Epithelial cell of prostate (primary cell): ENCODE measurements around the gene GALNT17.

Source experiments
- DNase-seq: peaks from one replicate; pipeline ENCODE4 v3.0.0-alpha.2; 2011; ENCODE audit warnings: low read depth, low spot score
- H3K27ac ChIP-seq: fragments of 450-650 bp; 2 replicates; pipeline ENCODE4 v1.5.1; 2017; ENCODE audit warnings: mild to moderate bottlenecking

Gene GALNT17

DNA sequence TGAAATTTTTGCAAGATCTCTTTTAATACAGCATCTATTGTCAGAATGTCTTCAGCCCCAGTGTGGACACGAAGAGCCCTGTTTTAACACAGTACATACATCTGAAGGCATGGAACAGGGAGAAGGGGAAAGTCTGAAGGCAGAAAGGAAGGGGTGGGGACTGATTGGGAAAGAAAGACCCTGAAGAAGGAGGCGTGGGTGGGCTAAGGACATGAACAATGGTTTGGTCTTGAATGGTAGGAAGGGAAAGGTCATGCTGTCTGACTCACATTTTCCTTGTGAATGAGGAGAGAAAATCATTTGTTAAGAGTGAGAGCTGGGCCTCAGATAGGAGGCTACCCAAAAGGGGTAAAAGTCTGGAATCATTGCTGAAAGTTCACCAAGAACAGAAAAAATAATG is 297.1 kb downstream of the GALNT17 start:
- DNase-seq: no peak
- no peak overlapping the region for H3K27ac ChIP-seq

- DNase-seq: no peak
- no peak overlapping the region for H3K27ac ChIP-seq
Observed at GRCh38 chr7:71430246-71430645, 298.3 kb downstream of the GALNT17 start.

DNA sequence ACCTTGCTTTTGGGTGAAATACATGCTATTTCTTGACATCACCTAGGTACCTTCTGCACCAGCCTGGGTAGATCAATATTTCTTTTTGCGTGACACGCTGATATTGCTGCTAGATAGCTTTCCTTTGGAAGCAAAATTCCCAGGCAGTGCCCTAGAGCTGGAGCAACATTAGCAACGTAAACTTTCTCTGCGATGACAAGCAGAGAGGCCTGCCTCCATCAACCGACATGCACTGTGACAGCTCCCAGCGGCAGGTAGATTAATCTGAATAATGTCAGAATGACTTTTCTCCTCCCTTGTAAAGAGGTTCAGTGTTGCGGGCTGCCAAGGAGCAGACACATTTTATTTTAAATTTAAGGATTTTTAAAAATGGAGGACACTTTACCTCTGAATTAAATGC is 307.4 kb downstream of the GALNT17 start:
- DNase-seq: no peak
- no peak overlapping the region for H3K27ac ChIP-seq

DNA sequence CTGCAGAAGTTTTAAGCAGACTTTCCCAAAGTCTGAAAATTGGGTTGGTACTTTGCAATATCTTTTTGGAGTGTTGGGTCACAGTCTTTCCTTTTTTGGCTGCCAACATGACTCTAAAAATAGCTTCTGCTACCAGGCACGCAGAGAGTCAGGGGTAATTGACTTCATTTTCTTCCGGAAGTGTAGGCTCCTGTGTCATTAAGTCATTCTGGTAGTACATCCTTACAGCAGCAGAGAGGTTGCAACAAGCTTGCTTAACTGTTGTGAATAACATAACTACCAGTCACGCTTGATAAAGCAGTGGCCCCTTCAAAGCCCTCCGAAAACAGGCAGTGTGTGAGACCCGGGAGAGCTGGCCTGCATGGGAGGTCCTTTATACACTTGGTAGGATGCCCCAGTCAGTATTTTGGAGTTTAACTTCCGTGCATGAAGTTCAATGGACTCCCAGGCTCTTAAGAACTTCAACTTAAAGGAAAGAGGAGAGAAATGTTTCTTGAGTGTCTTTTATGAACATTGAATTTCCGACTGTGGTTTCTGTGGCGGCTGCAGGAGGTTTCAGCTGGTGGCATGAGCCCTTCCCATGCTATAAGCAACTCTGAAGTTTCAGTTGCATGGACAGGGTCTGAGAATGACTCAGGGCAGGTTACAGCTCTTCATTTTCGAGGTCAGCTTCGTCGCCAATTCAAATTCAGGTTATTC is 310.7 kb downstream of the GALNT17 start:
- no peak overlapping the region for H3K27ac ChIP-seq
- DNase-seq: no peak

DNA sequence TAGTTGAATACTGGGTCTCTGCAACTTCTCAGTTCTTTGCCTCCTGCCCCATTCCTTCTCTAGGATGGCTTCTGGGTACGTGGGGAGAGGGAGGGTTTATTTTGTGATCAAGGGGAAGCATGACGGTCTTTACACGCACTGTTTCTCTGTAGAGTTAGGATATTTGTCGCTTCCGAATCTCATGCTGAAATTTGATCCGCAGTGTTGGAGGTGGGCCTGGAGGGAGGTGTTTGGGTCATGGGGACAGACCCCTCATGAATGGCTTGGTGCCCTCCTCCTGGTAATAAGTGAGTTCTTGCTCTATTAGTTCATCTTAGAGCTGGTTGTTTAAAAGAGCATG is 311.2 kb downstream of the GALNT17 start:
- no peak for DNase-seq
- no peak overlapping the region for H3K27ac ChIP-seq

- no peak overlapping the region for H3K27ac ChIP-seq
- no peak for DNase-seq
Observed at GRCh38 chr7:71444130-71444529, 312.2 kb downstream of the GALNT17 start.

- DNase-seq: no peak
- H3K27ac ChIP-seq: no peak overlapping the region
Observed at GRCh38 chr7:71453630-71454029, 321.7 kb downstream of the GALNT17 start.

GRCh38 chr7:71454981-71455380 is 323.0 kb downstream of the GALNT17 start:
- no peak overlapping the region for H3K27ac ChIP-seq
- DNase-seq: no peak

DNA sequence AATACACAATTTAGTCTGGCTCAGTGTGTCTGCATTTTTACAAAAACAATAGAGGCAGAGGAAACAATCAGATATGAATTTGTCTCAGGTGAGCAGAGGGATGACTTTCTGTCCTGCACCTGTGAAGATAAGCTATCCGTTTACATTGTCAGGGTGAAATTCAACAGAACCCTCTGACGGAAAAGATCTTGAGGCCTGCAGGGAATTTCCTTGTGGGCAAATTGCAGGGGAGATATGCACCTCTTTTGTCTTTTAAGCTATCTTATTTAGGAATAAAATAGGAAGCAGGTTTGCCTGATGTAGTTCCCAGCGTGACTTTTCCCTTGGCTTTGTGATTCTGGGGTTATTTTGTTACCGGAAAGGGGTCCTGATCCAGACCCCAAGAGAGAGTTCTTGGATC is 325.1 kb downstream of the GALNT17 start:
- no peak for DNase-seq
- no peak overlapping the region for H3K27ac ChIP-seq

DNA sequence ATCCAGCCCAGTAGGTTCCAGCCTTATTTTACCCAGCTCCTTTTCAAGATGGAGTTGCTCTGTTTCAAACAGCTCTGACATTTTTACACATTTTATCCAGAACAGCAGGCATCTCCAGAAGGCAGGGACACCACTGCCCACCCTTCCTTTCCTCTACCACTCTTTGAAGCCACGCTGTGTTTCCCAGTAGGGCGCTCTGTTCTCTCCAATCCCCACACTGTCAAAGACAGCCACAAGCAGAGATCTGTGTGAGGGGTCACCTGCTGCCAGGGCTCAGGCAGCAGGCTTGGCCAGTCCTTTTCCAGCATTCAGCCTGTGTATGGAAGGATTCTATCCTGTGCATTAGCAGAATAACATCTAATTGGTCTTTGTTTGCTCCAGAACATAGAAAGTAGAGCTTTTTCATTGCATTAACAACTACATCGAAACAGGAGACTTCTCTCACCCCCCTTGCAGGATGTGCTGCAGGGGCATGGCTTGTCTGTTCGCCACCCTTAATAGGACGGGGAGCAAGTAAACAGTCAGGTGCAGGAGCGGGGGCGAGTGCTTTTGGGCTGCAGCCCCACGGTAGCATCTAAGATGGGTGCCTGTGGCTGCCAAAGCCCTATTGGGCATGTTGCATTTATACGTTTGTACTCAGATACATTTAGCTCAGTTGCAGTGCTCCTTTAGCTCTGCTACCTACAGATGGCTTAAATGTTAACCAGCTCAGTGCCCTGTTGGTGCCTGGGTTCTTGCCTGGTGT is 326.1 kb downstream of the GALNT17 start:
- no peak for DNase-seq
- H3K27ac ChIP-seq: no peak overlapping the region

DNA sequence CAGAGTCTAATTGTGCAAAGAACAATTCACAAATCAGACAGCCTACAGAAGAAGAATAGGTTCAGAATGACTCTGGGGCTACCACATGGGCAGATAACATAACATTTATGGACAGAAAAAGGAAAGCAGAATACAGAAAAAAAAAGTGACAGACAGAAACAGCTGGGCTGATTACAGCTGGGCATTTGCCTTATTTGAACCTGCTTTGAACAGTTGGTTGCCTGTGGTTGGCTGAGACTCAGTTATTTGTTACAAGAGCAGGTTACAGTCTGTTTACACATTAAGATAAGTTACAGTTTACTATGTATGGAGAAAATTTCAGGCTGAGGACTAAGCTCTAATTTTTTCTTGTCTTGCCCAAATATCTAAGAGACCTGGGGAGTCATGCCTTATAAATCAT is 327.2 kb downstream of the GALNT17 start:
- no peak for DNase-seq

GRCh38 chr7:71461572-71461971 is 329.6 kb downstream of the GALNT17 start:
- H3K27ac ChIP-seq: no peak overlapping the region
- DNase-seq: no peak

More for the DNA sequence above, 327.2 kb downstream of the GALNT17 start:
- H3K27ac ChIP-seq: no peak overlapping the region

DNA sequence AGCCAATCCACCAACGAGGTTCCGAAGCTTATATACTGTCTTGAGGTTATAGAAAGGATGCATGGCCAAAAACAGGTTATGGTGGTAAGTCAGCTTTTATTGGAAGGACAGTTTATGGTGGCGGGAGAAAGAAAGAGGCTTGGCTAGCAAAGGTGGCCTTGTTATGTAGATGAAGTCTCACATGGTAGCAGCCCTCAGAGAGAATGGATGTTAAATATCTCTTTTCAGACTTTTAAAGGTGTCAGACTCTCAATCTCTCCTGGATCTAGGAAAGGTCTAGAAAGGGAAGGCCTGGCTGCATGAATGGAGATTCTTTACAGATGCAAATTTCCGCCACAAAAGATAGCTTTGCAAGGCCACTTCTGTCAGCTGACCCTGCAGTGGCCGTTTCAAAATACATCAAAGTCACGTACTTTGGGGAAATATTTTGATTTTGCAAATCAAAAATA is 333.8 kb downstream of the GALNT17 start:
- no peak overlapping the region for H3K27ac ChIP-seq
- DNase-seq: no peak

GRCh38 chr7:71466448-71467145 is 334.7 kb downstream of the GALNT17 start:
- no peak for DNase-seq

GRCh38 chr7:71470326-71470725 is 338.4 kb downstream of the GALNT17 start:
- DNase-seq: no peak

More at GRCh38 chr7:71466448-71467145, 334.7 kb downstream of the GALNT17 start:
- H3K27ac ChIP-seq: no peak overlapping the region

GRCh38 chr7:71470830-71471229 is 338.9 kb downstream of the GALNT17 start:
- DNase-seq: no peak
- H3K27ac ChIP-seq: no peak overlapping the region

More at GRCh38 chr7:71470326-71470725, 338.4 kb downstream of the GALNT17 start:
- H3K27ac ChIP-seq: no peak overlapping the region

DNA sequence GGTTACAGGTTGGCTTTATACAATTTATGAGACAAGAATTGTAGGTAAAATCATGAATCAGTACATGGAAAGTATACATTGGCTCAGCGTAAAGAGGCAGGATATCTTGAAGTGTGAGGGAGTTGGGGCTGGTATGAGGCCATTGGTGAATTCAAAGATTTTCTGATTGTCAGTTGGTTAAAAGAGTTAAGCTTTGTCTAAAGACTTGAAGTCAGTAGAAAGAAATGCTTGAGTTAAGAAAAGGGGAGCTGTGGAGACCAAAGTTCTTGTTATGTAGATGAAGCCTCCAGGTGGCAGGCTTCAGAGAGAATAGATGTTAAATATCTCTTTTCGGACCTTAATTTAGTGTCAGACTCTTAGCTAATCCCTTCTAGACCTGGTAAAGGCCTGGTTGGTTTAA is 341.0 kb downstream of the GALNT17 start:
- H3K27ac ChIP-seq: no peak overlapping the region
- no peak for DNase-seq

DNA sequence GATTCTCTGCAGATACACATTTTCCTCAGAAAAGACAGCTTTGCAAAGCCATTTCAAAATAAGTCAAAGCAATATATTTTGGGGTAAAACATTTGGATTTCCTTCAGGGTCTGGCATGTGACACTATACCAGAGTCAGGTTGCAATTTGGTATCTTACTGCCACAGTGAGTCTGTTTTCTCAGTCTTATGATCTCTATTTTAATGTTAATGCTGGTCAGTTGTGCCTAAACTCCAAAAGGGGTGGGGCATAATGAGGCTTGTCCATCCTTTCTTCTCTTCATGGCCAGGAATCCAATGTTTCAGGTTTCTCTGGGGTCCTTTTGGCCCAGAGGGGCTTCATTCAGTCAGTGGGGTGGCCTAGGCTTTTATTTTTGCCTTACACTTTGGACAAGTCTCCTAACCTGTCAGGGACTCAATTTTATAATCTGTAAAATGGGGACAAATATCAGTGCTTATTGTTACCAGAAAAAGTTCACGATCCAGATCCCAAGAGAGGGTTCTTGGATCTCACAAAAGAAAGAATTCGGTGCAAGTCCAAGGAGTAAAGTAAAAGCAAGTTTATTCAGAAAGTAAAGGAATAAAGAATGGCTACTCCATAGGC is 341.5 kb downstream of the GALNT17 start:
- DNase-seq: no peak
- no peak overlapping the region for H3K27ac ChIP-seq

- no peak for DNase-seq
- H3K27ac ChIP-seq: no peak overlapping the region
Observed at GRCh38 chr7:71477441-71477840, 345.5 kb downstream of the GALNT17 start.

GRCh38 chr7:71479231-71479630 is 347.3 kb downstream of the GALNT17 start:
- H3K27ac ChIP-seq: no peak overlapping the region
- DNase-seq: no peak

DNA sequence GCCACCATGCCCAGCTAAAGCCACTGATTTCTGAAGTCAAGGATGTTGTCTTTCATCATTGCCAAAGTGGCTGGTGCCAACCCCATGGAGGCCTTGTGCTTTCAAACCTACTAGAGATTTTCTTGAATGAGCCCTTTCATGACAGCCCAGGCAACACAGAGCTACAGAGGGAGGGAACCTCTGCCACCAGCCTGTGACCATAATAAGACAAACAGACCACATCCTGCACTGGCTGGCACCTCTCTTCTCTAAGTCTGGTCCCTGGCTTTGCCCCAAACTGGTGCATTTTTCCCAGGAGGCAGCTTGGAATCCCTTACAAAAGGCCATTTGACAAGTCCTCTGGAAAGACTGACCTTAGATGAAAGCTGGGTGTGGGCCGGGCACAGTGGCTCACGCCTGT is 348.8 kb downstream of the GALNT17 start:
- H3K27ac ChIP-seq: no peak overlapping the region
- DNase-seq: no peak
